ENCODE data around the gene RETN. TPM values are rescaled to one million over a fixed set of nuclear protein-coding genes. Genes with fewer than 3 reads are reported as not detected.

Gene RETN
- total RNA-seq, 1 experiment from 2014 or later: not detected

DNA sequence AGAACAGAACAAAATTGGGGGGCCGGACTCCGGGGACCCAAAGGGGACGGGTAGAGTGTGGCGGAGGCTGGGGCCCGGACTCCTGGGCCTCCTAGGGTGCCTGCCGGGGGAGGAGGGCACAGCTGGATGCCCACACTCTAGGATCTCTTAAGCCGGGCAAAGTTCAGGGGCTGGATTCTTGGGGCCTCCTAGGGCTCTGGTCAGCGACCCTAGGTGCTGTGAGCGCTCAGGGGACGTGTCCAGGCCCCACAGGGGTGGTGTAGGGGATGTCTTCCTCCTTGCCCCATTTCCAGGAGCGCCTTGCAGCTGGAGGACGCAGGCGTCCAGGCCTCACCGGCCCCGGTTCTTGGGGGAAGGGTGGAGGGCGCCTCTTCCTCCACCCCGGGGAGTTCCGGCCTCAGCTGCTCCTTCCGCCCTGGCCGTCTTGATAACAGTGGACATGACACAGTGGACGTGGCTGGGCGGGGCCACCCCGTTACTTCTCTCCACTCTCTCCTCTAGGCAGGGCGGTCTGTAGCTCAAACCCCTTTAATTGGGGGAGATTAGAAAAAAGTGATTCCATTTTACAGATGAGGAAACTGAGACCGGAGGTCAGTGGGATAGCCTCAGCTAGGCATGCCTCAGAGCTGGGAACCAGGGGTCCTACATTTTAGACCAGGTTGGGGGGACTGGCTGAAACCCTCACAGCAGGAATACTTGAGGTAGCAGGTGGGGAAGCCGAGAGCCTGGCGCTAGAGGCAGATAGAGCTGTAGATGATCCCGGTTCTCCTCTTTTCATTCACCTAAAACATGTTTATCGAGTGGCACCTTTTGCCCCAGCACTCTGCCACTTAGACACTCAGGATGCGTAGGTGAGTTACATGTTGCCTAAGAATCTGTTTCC lies 31.2 kb upstream of the RETN start:
- Histone ChIP-seq H3K79me2 (ENCODE audit: insufficient read depth, low read length) (peaks cover 17% of the 10 kb centered on the region), H3K4me3 (replicated peaks in 1 of 2; ENCODE audit: low read depth in 1 of 2, low read length in 2 of 2) (peak overlapping the region; percentile 94 to 97), H3K36me3 (ENCODE audit: control insufficient read depth in 1 of 2, insufficient read depth in 2 of 2, low read length in 2 of 2) (no peaks in the 10 kb centered on the region; a peak in 1 of 4 replicates), H3K9me2 (ENCODE audit: insufficient read depth) (no peaks in the 10 kb centered on the region), H3K4me1 (ENCODE audit: control insufficient read depth in 1 of 2, insufficient read depth in 2 of 2, low read length in 2 of 2) (peaks cover 8 to 14% of the 10 kb centered on the region in 2 experiments; a peak in 3 of 4 replicates), H3K27me3 (ENCODE audit: insufficient read depth, low read length) (no peaks in the 10 kb centered on the region), H3K9me3 (ENCODE audit: control insufficient read depth in 1 of 2, insufficient read depth in 1 of 2, low read depth in 1 of 2, low read length in 2 of 2) (peaks cover 0 to 4% of the 10 kb centered on the region in 2 experiments; a peak in 1 of 4 replicates), H3K4me2 (ENCODE audit: low read length) (peak overlapping the region; percentile 93), H3K27ac (ENCODE audit: low read depth, low read length) (peak overlapping the region; percentile 84), H3K9ac (ENCODE audit: low read length) (peak overlapping the region; percentile 92), H4K20me1 (ENCODE audit: insufficient read depth) (no peaks in the 10 kb centered on the region), H2AFZ (ENCODE audit: low read depth, low read length, poor library complexity, severe bottlenecking) (no peak overlapping the region)
- RAD21 ChIA-PET (ENCODE audit: low non-redundant PET in 1 of 2, low total read pairs in 2 of 2, uncharacterized antibody in 2 of 2, unreplicated experiment in 2 of 2): no interaction called here
- TF ChIP-seq EZH2 (IDR thresholded peaks at IDR 0.05): no peak
- no peak for TF ChIP-seq ZNF274 (IDR thresholded peaks at IDR 0.05; ENCODE audit: low read depth, low read length)
- no peak for TF ChIP-seq SP1 (IDR thresholded peaks at IDR 0.05; ENCODE audit: low read depth)
- peak; percentile 27; the same call in 1 of the 2 replicates for TF ChIP-seq POLR2AphosphoS5 (IDR thresholded peaks at IDR 0.05; ENCODE audit: low read depth, low read length)
- no peak for TF ChIP-seq FOSL1 (IDR thresholded peaks at IDR 0.05; ENCODE audit: low read depth)
- TF ChIP-seq REST (IDR thresholded peaks at IDR 0.05; ENCODE audit: low read depth): no peak
- TF ChIP-seq, protein P1, sequence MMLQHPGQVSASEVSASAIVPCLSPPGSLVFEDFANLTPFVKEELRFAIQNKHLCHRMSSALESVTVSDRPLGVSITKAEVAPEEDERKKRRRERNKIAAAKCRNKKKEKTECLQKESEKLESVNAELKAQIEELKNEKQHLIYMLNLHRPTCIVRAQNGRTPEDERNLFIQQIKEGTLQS (IDR thresholded peaks at IDR 0.05): no peak
- no peak for TF ChIP-seq POLR2A (IDR thresholded peaks at IDR 0.05; ENCODE audit: borderline replicate concordance, extremely low read depth, insufficient read depth, insufficient read length)
- TF ChIP-seq EZH2phosphoT487 (IDR thresholded peaks at IDR 0.05; ENCODE audit: borderline replicate concordance): no peak
- no peak for TF ChIP-seq CBX3 (IDR thresholded peaks at IDR 0.05; ENCODE audit: low read depth)
- peak; percentile 40; the same call in 1 of the 2 replicates for TF ChIP-seq ZFX (IDR thresholded peaks at IDR 0.05)
- intact Hi-C loops (cut with micrococcal nuclease): no loop called here
- TSS peak; percentile 41 for BruUV-seq (replicated peaks)
- no peak for DNase-seq (ENCODE audit: low read depth, low spot score)
- CTCF ChIA-PET: interaction anchor here (1.1 to 1.5 kb wide), 3 partner anchors 43 to 217 kb away, joined by 3 to 6 read pairs (median 5); partner anchors contain the start of gene TRAPPC5
- POLR2A ChIA-PET: interaction anchor here (1.6 kb wide), 1 partner anchor 8 kb away, joined by 6 read pairs; the partner anchor contains the start of genes PET100 and XAB2
- peak; percentile 53 for ATAC-seq
